GM18873 (cell line): ENCODE data around the gene STX4.
A peak's percentile ranks its signal among the peaks of the same experiment; 100 is the strongest.

Source experiments
- ATAC-seq: cut with Tn5 transposase; IDR thresholded peaks from one replicate; pipeline ENCODE4 v1.9.1; 2021; ENCODE audit warnings: mild to moderate bottlenecking, moderate library complexity, moderate number of reproducible peaks; ENCODE audit not compliant: unreplicated experiment, low FRiP score

Gene STX4, protein sequence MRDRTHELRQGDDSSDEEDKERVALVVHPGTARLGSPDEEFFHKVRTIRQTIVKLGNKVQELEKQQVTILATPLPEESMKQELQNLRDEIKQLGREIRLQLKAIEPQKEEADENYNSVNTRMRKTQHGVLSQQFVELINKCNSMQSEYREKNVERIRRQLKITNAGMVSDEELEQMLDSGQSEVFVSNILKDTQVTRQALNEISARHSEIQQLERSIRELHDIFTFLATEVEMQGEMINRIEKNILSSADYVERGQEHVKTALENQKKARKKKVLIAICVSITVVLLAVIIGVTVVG

DNA sequence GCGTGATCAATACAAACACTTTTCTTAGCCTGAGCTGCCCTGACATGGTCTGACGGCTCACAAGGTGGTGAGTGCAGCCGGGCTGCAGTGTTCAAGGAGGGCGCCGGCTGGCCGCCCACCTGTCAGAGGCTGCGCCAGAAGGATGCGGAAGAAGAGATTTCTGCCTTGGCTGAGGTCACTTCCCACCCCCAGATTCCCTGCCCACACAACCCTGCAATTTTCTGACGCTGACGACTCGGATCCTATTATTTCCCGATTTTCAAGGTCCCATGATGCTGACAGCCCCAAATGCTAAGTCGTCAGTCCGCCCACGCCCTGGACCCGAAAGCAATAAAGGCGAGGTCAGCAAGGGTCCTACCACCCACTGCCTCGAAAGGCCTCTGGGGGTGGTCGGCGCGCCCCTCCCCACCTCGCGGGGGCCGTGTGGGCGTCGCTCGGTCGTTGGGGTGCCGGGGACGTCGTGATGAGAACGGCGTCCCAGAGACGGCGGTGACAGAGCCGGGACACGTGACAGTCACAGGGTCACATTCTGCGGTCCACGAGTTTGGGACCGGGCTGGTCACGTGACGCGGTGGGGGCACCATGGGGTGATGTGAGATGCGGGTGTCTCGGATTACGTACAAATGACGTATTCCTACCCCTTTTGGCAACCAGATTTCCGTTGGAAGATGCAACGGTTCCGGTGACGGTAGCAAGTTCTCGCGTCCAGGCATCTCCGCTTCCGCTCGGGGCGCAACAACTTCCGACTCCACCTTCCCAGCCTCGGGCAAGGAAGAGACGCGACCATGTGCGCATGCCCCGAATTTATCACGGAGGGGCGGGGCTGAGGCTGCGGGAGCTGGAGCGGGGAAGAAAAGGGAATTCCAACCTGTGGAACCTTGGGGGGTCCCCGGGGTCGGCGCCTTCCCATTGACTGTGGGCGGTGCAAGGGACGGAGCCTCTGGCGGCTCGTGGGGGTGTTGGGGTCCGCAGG is at the start of gene STX4:
STX4 (plus strand) TSS at position 823 of the 973 bp plus-strand sequence. CDS start 248 bp downstream, outside the sequence.
- peak; percentile 69 for ATAC-seq

GRCh38 chr16:30983898-30984610 is 49.3 kb upstream of the STX4 start:
- no peak for ATAC-seq

GRCh38 chr16:30984669-30985400 is 48.5 kb upstream of the STX4 start, which contains the start of gene HSD3B7:
TSS of gene HSD3B7 (plus strand) at chr16:30985207. CDS start at chr16:30985659, 452 bp downstream.
- no peak for ATAC-seq

GRCh38 chr16:30985401-30986128 is 47.8 kb upstream of the STX4 start:
- ATAC-seq, result no peak

DNA sequence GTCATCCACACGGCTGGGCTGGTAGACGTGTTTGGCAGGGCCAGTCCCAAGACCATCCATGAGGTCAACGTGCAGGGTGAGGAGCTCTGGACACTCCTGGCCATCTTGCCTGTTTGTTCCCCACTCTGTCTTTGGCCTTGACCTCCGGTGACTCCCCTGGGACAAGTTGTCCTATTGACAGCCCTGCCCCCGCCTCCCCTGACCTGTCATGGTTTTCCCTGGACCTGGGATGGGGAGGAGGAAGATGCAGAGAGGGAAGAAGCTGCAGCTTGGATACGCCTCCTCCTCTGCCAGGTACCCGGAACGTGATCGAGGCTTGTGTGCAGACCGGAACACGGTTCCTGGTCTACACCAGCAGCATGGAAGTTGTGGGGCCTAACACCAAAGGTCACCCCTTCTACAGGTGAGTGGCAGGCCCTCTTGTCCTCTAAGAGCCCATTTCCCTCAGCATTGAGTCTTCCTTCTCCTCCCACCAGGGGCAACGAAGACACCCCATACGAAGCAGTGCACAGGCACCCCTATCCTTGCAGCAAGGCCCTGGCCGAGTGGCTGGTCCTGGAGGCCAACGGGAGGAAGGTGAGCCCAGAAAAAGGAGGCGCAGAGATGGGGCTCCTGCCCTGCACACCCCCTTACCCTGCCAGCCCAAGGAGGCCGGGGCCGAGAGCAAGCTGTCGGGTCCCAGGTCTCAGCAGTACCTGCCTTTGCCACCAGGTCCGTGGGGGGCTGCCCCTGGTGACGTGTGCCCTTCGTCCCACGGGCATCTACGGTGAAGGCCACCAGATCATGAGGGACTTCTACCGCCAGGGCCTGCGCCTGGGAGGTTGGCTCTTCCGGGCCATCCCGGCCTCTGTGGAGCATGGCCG is 47.0 kb upstream of the STX4 start:
- no peak for ATAC-seq

DNA sequence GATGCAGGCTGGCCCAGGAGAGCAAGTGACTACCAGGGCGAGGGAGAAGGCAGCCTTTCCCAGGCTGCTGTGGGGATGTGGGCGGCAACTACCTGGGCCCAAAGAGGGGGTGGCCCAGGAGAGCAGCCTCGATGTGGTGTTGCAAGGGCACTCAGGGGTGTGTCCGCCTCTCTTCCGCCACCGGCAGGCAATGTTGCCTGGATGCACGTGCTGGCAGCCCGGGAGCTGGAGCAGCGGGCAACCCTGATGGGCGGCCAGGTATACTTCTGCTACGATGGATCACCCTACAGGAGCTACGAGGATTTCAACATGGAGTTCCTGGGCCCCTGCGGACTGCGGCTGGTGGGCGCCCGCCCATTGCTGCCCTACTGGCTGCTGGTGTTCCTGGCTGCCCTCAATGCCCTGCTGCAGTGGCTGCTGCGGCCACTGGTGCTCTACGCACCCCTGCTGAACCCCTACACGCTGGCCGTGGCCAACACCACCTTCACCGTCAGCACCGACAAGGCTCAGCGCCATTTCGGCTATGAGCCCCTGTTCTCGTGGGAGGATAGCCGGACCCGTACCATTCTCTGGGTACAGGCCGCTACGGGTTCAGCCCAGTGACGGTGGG is 45.7 kb upstream of the STX4 start:
- no peak for ATAC-seq

DNA sequence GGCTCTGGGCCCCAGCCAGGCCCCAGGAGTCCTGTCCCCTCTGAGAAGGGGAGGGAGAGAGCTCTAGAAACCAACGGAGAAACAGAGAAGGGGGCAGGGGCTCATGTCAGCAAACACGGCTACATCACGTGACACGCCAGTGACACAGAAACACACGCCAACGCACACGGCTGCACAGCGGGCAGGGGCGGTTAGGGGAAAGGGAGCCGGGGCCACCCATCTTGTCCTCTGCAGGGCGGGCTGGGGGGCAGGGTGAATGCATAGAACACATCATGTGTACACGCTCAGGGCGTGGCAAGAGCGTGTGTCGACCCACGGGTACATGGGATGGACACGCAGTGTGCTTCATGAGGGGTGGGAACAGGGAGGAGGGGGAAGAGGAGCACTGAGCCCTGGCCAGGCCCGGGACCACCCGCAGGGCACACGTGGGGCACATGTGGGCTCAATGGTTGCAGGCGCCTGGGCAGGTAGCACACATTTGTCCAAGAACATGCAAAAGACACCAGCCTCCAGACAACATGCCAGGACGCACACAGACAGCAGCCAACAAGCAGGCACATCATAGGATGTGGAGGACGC is 43.8 kb upstream of the STX4 start:
- ATAC-seq, result no peak

DNA sequence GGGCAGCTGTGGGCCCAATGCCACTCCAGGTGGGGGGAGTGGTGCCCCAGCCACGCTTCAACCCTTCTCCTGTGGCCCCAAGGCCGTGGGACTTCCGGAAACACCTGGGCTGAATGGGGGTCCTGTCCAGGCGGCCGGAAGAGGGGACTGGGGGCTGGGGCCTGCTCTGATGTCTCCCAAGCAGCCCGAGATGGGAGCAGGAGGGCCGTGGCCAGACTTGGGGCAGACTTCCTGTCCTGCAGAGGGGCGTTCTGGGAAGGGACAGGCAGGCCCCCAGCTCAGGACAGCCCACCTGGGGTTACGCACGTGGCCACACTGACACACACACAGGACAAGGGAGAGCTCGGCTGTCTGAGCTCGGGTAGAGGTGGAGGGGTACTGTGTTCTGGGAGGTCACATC is 43.3 kb upstream of the STX4 start:
- no peak for ATAC-seq

DNA sequence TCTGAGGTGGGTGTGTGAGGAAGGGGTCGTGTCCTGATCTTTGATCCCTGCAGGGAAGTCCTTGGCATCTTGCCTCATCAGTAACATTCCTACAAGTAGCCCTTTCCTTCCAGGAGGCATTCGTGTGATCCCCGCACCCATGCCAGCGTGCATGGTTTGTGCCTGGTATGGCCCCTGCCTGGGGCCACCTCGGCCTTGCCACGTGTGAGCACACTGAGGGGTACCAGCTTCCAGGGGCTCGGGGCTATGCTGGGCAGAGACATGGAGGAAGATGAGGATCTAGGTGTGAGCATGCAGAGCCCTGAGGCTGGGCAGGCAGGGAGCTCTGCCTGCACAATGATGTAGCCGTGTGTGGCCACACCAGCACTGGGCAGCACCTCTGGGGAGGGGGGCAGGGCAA is 42.3 kb upstream of the STX4 start:
- no peak for ATAC-seq

DNA sequence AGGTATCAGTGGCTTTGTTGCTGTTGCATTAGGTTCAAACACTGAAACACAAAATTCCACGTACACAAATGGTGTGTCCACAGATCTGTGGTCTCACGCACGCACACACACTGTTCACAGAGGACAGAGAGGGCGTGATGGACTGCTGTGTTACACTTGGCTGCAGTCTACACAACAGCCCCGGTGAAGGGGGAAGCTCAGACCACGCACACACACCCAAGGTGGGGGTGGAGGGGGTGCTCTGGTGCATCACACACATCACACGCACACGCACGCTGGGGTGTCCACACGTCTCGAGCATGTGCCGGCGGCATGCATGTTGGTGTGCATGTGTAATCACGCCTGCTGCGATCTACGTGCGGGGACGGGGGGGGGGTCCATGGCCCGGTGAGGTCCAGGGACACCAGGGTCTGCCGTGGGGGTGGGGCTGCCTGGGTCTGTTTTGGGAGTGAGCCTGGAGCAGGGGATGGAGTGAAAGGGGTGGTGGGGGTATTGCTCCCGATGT is 41.0 kb upstream of the STX4 start:
- no peak for ATAC-seq

- no peak for ATAC-seq
Measured at GRCh38 chr16:30992931-30993816, 40.2 kb upstream of the STX4 start.

GRCh38 chr16:30995927-30996323 is 37.4 kb upstream of the STX4 start:
- no peak for ATAC-seq

DNA sequence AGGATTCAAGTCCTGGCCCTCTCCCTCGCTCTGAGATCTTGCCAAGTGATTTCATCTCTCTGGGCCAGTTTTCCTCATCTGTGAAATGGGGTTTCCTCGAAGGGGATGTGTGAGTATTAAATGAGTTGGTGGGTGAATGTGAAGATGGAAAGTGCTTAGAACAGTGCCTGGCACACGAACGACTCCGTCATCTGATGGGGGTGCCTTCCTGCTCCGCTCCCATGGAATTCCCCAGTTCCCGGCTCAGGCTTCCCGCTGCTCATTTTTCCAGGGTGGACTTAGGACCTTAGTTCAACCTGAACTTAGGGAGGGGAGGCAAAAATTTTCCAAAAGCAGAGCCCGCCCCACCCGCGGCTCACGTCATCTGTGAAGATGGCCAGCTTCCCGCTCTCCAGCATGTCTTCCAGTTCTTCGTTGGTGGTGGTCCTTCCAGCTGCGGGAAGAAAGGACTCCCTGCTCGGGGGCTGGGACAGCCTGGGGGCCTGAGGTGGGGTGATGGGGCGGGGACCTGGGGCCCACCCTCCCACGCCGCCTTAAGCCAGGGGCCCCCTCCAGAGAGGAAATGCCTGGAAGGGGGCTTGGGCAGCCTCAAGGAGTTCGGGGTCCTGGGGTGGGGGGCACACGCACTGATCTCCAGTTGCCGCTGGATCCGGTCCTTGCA is 36.9 kb upstream of the STX4 start:
- ATAC-seq, result no peak

GRCh38 chr16:30996985-30997724 is 36.2 kb upstream of the STX4 start:
- ATAC-seq, result peak; percentile 51
